ENCODE data around the gene KRT85. TPM values are rescaled to one million over a fixed set of nuclear protein-coding genes. Genes with fewer than 3 reads are reported as not detected.

The KRT85 gene
- total RNA-seq, 1 experiment from 2014 or later, result not detected

DNA sequence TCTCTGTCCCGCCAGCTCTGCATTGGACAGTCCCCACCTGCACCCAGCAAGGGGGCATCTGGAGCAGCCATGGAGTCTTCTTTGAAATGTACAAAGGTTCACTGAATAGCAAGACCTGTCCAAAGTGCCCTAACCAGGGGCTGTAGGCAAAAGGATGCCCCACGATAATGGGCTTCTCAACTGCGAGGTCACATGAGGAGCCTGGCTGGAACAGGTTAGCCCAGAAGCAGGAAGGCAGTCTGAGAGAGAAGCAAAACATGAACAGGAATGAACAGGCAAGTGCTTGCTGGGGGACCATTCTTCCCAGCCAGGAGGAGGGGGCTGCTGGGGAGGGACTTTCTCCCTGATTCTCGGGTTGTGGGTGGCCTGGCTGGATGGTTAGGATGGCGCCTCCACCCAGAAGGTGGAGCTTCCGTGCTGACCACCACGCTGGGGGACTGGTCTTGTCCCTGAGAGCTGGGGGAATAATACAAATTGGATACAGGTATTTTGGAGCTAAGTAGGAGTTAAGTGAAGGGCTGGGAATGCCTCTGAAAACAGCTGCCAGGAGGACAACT is 7.1 kb downstream of the KRT85 start:
- no peaks in the 10 kb centered on the region for H3K9me3 ChIP-seq (ENCODE audit: low read depth, low read length, poor library complexity, severe bottlenecking)
- peaks cover 12% of the 10 kb centered on the region for H3K4me1 ChIP-seq (ENCODE audit: insufficient read depth, low read length, poor library complexity, severe bottlenecking)
- H3K36me3 ChIP-seq (ENCODE audit: insufficient read depth, low read length, poor library complexity, severe bottlenecking), result no peaks in the 10 kb centered on the region
- DNase-seq (ENCODE audit: low spot score), result no peak
- ChIA-PET CTCF (interaction anchor here (1.0 kb wide), 1 partner anchor 20 kb away, joined by 3 read pairs; no protein-coding TSS in a partner anchor), POLR2A (ENCODE audit: low non-redundant PET) (no interaction called here)
- no peak for TF ChIP-seq EZH2 (IDR thresholded peaks at IDR 0.05; ENCODE audit: borderline replicate concordance, low read depth, low read length, poor library complexity, severe bottlenecking)
- TF ChIP-seq, protein P1, sequence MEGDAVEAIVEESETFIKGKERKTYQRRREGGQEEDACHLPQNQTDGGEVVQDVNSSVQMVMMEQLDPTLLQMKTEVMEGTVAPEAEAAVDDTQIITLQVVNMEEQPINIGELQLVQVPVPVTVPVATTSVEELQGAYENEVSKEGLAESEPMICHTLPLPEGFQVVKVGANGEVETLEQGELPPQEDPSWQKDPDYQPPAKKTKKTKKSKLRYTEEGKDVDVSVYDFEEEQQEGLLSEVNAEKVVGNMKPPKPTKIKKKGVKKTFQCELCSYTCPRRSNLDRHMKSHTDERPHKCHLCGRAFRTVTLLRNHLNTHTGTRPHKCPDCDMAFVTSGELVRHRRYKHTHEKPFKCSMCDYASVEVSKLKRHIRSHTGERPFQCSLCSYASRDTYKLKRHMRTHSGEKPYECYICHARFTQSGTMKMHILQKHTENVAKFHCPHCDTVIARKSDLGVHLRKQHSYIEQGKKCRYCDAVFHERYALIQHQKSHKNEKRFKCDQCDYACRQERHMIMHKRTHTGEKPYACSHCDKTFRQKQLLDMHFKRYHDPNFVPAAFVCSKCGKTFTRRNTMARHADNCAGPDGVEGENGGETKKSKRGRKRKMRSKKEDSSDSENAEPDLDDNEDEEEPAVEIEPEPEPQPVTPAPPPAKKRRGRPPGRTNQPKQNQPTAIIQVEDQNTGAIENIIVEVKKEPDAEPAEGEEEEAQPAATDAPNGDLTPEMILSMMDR (conservative IDR thresholded peaks at IDR 0.05; ENCODE audit: low read depth, low read length), result no peak
- BruUV-seq (replicated peaks), result no TSS peak
- no peak overlapping the region for H3K4me3 ChIP-seq (ENCODE audit: low read depth, low read length, poor library complexity, severe bottlenecking)
- H3K27ac ChIP-seq (ENCODE audit: low read depth, low read length, poor library complexity, severe bottlenecking), result no peak overlapping the region
- intact Hi-C loops (cut with micrococcal nuclease; ENCODE audit: unreplicated experiment), result no loop called here
- no peaks in the 10 kb centered on the region for H3K27me3 ChIP-seq (replicated peaks; ENCODE audit: insufficient read depth, low read depth, low read length, poor library complexity)

DNA sequence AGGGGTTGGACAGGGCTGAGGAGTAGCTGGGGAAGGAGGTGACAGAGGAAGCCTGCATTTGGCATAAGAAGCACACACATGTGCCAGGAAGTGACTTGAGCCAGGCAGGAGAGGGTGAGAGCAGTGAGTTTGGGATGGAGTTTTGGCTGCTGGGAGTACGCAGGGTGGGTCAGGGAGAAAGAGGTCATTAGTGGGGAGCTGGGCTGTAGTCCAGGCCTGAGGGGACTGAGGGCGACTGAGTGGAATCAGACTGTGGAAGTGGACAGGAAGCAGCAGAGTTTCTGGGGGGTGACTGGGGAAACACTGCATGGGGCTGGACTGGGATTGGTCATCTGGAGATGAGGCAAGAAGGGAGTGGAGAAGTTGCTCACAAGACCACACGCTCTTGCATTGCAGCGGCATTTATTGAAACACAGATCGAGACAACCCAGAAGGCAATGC is 7.6 kb downstream of the KRT85 start:
- H3K36me3 ChIP-seq (ENCODE audit: insufficient read depth, low read length, poor library complexity, severe bottlenecking), result no peaks in the 10 kb centered on the region
- peaks cover 12% of the 10 kb centered on the region for H3K4me1 ChIP-seq (ENCODE audit: insufficient read depth, low read length, poor library complexity, severe bottlenecking)
- H3K27ac ChIP-seq (ENCODE audit: low read depth, low read length, poor library complexity, severe bottlenecking), result no peak overlapping the region
- ChIA-PET POLR2A (ENCODE audit: low non-redundant PET) (no interaction called here), CTCF (no interaction called here)
- no peaks in the 10 kb centered on the region for H3K9me3 ChIP-seq (ENCODE audit: low read depth, low read length, poor library complexity, severe bottlenecking)
- no peaks in the 10 kb centered on the region for H3K27me3 ChIP-seq (replicated peaks; ENCODE audit: insufficient read depth, low read depth, low read length, poor library complexity)
- DNase-seq (ENCODE audit: low spot score), result no peak
- no peak overlapping the region for H3K4me3 ChIP-seq (ENCODE audit: low read depth, low read length, poor library complexity, severe bottlenecking)
- BruUV-seq (replicated peaks), result no TSS peak
- no peak for TF ChIP-seq EZH2 (IDR thresholded peaks at IDR 0.05; ENCODE audit: borderline replicate concordance, low read depth, low read length, poor library complexity, severe bottlenecking)
- TF ChIP-seq, protein P1 (conservative IDR thresholded peaks at IDR 0.05; ENCODE audit: low read depth, low read length), result no peak
- intact Hi-C loops (cut with micrococcal nuclease; ENCODE audit: unreplicated experiment), result no loop called here

DNA sequence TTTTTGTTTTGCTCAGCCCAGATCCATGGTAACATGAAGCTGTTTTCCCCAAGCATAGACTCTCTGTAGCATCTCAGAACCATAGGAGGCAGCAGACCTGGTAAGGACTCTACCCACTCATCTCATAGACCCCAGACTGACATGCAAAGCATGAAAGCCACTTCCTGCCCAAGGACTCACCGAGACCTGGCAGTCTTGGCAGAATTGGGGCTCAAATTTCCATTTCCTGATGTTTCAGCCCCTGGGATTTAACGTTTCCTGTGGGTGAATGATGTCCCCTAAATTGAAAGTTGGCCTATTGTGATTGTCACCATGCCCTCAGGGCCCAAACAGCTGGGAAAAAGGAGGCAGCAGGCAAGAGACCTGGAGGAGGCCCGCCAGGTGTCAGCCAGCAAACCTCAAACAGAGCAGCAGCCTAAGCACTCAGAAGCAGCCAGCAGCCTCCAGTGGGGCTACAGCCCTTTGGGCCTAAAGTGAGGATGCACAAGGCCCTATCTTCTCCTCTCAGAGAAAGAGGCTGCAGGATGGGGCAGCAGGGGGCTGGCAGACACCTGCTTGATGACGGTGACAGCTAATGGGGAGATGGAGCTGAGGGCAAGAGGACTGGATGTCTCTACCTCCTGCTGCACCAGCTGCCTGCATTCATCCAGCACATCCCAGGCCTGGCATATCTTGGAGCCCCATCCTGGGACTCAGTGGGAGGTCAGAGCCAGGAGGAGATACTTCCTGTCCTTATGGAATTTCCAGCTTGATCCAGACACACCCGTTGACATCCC is 8.5 kb downstream of the KRT85 start:
- CTCF ChIA-PET, result no interaction called here
- no peak for TF ChIP-seq EZH2 (IDR thresholded peaks at IDR 0.05; ENCODE audit: borderline replicate concordance, low read depth, low read length, poor library complexity, severe bottlenecking)
- TF ChIP-seq, protein P1 (conservative IDR thresholded peaks at IDR 0.05; ENCODE audit: low read depth, low read length), result 0 out of 2 replicates have a peak, but pooled peaks have one; percentile 11
- DNase-seq (ENCODE audit: low spot score), result peak; percentile 52
- Histone ChIP-seq H3K27ac (ENCODE audit: low read depth, low read length, poor library complexity, severe bottlenecking) (no peak overlapping the region), H3K27me3 (replicated peaks; ENCODE audit: insufficient read depth, low read depth, low read length, poor library complexity) (no peaks in the 10 kb centered on the region), H3K9me3 (ENCODE audit: low read depth, low read length, poor library complexity, severe bottlenecking) (no peaks in the 10 kb centered on the region), H3K4me3 (ENCODE audit: low read depth, low read length, poor library complexity, severe bottlenecking) (no peak overlapping the region), H3K4me1 (ENCODE audit: insufficient read depth, low read length, poor library complexity, severe bottlenecking) (peaks cover 12% of the 10 kb centered on the region), H3K36me3 (ENCODE audit: insufficient read depth, low read length, poor library complexity, severe bottlenecking) (no peaks in the 10 kb centered on the region)
- BruUV-seq (replicated peaks), result no TSS peak
- POLR2A ChIA-PET (ENCODE audit: low non-redundant PET), result interaction anchor here (0.7 kb wide), 1 partner anchor 1082 kb away, joined by 3 read pairs; no protein-coding TSS in a partner anchor
- intact Hi-C loops (cut with micrococcal nuclease; ENCODE audit: unreplicated experiment), result no loop called here

Data from A673 (cell line).